Measurements from ENCODE around the gene SLC37A1.

Gene SLC37A1

GRCh38 chr21:42491328-42491727 lies 22.3 kb upstream of the SLC37A1 start:
- TF ChIP-seq, protein P1, sequence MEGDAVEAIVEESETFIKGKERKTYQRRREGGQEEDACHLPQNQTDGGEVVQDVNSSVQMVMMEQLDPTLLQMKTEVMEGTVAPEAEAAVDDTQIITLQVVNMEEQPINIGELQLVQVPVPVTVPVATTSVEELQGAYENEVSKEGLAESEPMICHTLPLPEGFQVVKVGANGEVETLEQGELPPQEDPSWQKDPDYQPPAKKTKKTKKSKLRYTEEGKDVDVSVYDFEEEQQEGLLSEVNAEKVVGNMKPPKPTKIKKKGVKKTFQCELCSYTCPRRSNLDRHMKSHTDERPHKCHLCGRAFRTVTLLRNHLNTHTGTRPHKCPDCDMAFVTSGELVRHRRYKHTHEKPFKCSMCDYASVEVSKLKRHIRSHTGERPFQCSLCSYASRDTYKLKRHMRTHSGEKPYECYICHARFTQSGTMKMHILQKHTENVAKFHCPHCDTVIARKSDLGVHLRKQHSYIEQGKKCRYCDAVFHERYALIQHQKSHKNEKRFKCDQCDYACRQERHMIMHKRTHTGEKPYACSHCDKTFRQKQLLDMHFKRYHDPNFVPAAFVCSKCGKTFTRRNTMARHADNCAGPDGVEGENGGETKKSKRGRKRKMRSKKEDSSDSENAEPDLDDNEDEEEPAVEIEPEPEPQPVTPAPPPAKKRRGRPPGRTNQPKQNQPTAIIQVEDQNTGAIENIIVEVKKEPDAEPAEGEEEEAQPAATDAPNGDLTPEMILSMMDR (IDR thresholded peaks at IDR 0.05; ENCODE audit: low read depth, low read length, missing control alignments), result no peak
- Histone ChIP-seq H3K27ac (no peak overlapping the region), H3K36me3 (replicated peaks) (no peaks in the 10 kb centered on the region), H3K4me3 (ENCODE audit: low read depth, low read length) (no peak overlapping the region), H3K27me3 (replicated peaks) (peaks cover 4% of the 10 kb centered on the region)
- DNase-seq, result no peak
- in situ Hi-C loops (cut with HindIII; ENCODE audit: low pct_ligation_motif_present, low sequenced_read_pairs), result no loop called here

GRCh38 chr21:42492201-42492600 lies 21.5 kb upstream of the SLC37A1 start:
- in situ Hi-C loops (cut with HindIII; ENCODE audit: low pct_ligation_motif_present, low sequenced_read_pairs), result no loop called here
- DNase-seq, result no peak
- Histone ChIP-seq H3K27me3 (replicated peaks) (peaks cover 4% of the 10 kb centered on the region), H3K27ac (no peak overlapping the region), H3K4me3 (ENCODE audit: low read depth, low read length) (no peak overlapping the region), H3K36me3 (replicated peaks) (no peaks in the 10 kb centered on the region)
- TF ChIP-seq, protein P1 (IDR thresholded peaks at IDR 0.05; ENCODE audit: low read depth, low read length, missing control alignments), result no peak

DNA sequence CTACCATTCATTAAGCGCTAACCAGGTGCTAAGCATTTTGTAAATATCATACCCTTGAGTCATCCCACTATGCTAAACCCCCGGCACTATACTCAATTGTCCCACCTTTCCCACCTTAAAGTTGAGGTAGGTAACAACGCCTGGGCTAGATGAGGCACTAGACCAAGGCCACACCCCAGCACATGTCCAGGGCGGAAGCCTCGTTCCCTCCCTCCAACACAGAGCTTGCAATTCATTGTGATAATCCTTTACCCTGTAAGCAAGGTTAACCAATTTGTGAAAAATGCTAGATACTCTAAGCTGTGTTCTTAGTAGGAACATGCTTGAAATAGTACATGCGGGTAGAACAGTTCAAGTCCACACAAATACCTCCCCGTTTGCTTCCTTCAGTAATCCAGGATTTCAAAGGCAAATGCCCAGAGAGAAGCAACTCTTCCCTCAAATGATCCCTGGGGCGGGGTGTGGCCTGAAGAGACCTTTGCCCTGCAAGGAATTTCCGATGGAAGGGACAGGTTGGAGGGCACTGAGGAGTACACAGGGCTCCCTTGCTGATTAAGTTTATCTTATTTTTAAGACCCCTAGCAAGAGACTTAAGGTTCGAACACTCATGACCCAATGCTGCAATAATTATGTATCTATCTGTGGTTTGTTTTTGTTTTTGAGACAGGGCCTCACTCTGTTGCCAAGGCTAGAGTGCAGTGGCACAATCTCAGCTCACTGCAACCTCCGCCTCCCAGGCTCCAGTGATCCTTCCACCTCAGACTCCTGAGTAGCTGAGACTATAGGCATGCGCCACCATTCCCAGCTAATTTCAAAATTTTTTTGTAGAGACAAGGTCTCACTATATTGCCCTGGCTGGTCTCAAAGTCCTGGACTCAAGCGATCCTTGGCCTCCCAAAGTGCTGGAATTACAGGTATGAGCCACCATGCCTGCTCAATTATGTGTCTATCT lies 20.3 kb upstream of the SLC37A1 start:
- no peak for DNase-seq
- no peak overlapping the region for H3K27ac ChIP-seq
- TF ChIP-seq, protein P1 (IDR thresholded peaks at IDR 0.05; ENCODE audit: low read depth, low read length, missing control alignments), result no peak
- H3K36me3 ChIP-seq (replicated peaks), result no peaks in the 10 kb centered on the region
- H3K4me3 ChIP-seq (ENCODE audit: low read depth, low read length), result no peak overlapping the region
- no peaks in the 10 kb centered on the region for H3K27me3 ChIP-seq (replicated peaks)
- in situ Hi-C loops (cut with HindIII; ENCODE audit: low pct_ligation_motif_present, low sequenced_read_pairs), result no loop called here

DNA sequence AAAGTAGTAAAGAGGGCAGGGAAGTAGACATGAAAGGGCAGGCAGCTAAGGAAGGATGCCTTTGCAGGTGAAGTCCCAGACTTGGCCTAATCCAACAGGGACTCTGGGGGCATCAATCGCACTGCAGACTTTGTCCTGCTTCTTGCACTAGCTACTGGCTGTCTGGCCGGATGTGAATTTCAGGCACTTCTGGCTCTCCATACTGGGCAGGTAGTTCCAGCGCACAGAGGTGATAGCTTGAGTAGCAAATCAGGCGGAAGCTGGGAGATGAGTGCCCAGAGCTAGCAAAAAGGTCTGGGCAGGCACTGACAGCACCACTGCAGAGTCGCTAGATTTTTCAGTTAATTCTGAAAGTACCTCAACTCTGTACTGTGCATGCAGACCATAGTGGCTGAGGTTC lies 18.6 kb upstream of the SLC37A1 start:
- Histone ChIP-seq H3K4me3 (ENCODE audit: low read depth, low read length) (no peak overlapping the region), H3K27ac (no peak overlapping the region), H3K27me3 (replicated peaks) (no peaks in the 10 kb centered on the region), H3K36me3 (replicated peaks) (no peaks in the 10 kb centered on the region)
- TF ChIP-seq, protein P1 (IDR thresholded peaks at IDR 0.05; ENCODE audit: low read depth, low read length, missing control alignments), result no peak
- in situ Hi-C loops (cut with HindIII; ENCODE audit: low pct_ligation_motif_present, low sequenced_read_pairs), result no loop called here
- DNase-seq, result no peak

GRCh38 chr21:42495765-42496119 lies 17.9 kb upstream of the SLC37A1 start:
- no peaks in the 10 kb centered on the region for H3K36me3 ChIP-seq (replicated peaks)
- TF ChIP-seq, protein P1 (IDR thresholded peaks at IDR 0.05; ENCODE audit: low read depth, low read length, missing control alignments), result no peak
- H3K4me3 ChIP-seq (ENCODE audit: low read depth, low read length), result peak overlapping the region; percentile 67
- in situ Hi-C loops (cut with HindIII; ENCODE audit: low pct_ligation_motif_present, low sequenced_read_pairs), result no loop called here
- no peaks in the 10 kb centered on the region for H3K27me3 ChIP-seq (replicated peaks)
- H3K27ac ChIP-seq, result no peak overlapping the region
- DNase-seq, result no peak

Measured in brain microvascular endothelial cell (primary cell).